ENCODE results near the gene IKZF3. TPM values are rescaled to one million over a fixed set of nuclear protein-coding genes. Genes with fewer than 3 reads are reported as not detected.
"Not testable (repeated sequence)": the region's sequence is repeated elsewhere in the genome, so short reads cannot be mapped to it uniquely, and the experiment has no call there.

IKZF3 gene
- total and polyA plus RNA-seq, 4 donors, result 0.08 to 0.30 (median 0.18) TPM

DNA sequence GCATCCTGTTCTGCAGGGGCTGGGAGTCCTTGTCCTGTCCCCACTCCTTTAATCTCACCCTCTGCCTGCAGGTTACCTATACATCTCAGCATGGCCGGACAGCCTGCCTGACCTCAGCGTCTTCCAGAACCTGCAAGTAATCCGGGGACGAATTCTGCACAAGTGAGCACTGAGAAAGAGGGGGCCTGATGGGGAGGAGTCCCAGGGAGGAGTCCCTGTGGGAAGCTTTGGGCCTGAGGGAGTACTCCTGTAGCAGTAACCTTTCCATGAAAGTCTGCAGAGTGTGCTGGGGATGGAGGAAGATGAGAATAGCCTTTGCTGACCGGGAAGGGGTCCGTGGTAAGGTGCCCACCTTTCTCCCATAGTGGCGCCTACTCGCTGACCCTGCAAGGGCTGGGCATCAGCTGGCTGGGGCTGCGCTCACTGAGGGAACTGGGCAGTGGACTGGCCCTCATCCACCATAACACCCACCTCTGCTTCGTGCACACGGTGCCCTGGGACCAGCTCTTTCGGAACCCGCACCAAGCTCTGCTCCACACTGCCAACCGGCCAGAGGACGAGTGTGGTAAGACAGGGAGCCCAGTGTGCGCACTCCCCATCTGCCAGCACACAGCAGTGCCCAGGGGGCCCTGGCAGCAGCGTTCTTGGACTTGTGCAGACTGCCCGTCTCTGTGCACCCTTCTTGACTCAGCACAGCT lies 148.6 kb downstream of the IKZF3 start:
- no peak overlapping the region for H3K4me3 ChIP-seq (ENCODE audit: low read depth, low read length)
- peaks cover 42% of the 10 kb centered on the region for H3K36me3 ChIP-seq (ENCODE audit: control insufficient read depth, insufficient read depth, low read length)
- DNase-seq (ENCODE audit: low read depth in 4 of 6, low spot score in 6 of 6), result no peak
- H3K4me1 ChIP-seq (ENCODE audit: control insufficient read depth, insufficient read depth, low read length), result no peaks in the 10 kb centered on the region
- H3K27ac ChIP-seq (ENCODE audit: low read depth, low read length), result no peak overlapping the region
- no peaks in the 10 kb centered on the region for H3K27me3 ChIP-seq (ENCODE audit: control insufficient read depth, insufficient read depth, low read length)
- 95% methylated on average over 18 of the region's 18 CpGs for WGBS (ENCODE audit: insufficient coverage)
- no peaks in the 10 kb centered on the region for H3K9me3 ChIP-seq (ENCODE audit: control insufficient read depth, insufficient read depth, low read length)

DNA sequence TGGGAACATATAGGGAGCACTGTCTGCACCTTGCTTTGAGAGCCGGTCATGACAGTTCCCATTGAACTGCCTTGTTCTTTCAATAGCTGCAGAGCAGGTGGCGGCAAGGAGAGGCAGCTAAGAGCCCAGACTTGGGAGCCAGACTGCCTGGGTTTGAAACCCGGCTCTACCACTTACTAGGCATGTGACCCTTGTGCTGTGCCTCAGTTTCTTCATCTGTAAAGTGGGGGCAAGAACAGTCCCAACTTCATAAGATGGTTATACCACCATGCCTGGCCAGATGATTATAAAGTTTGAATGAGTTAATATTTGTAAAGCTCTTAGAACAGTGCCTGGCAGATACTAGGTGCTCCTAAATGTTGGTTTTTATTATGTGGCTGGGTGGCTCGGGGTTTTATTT lies 149.9 kb downstream of the IKZF3 start:
- Histone ChIP-seq H3K27ac (ENCODE audit: low read depth, low read length) (no peak overlapping the region), H3K4me1 (ENCODE audit: control insufficient read depth, insufficient read depth, low read length) (no peaks in the 10 kb centered on the region), H3K4me3 (ENCODE audit: low read depth, low read length) (no peak overlapping the region), H3K36me3 (ENCODE audit: control insufficient read depth, insufficient read depth, low read length) (peaks cover 48% of the 10 kb centered on the region), H3K27me3 (ENCODE audit: control insufficient read depth, insufficient read depth, low read length) (no peaks in the 10 kb centered on the region), H3K9me3 (ENCODE audit: control insufficient read depth, insufficient read depth, low read length) (no peaks in the 10 kb centered on the region)
- DNase-seq (ENCODE audit: low read depth in 4 of 6, low spot score in 6 of 6), result no peak
- 91% methylated on average over 3 of the region's 4 CpGs for WGBS (ENCODE audit: insufficient coverage)

DNA sequence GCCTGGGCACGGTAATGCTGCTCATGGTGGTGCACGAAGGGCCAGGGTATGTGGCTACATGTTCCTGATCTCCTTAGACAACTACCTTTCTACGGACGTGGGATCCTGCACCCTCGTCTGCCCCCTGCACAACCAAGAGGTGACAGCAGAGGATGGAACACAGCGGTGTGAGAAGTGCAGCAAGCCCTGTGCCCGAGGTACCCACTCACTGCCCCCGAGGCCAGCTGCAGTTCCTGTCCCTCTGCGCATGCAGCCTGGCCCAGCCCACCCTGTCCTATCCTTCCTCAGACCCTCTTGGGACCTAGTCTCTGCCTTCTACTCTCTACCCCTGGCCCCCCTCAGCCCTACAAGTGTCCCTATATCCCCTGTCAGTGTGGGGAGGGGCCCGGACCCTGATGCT lies 152.3 kb downstream of the IKZF3 start:
- Histone ChIP-seq H3K9me3 (ENCODE audit: control insufficient read depth, insufficient read depth, low read length) (no peaks in the 10 kb centered on the region), H3K4me3 (ENCODE audit: low read depth, low read length) (no peak overlapping the region), H3K4me1 (ENCODE audit: control insufficient read depth, insufficient read depth, low read length) (peaks cover 4% of the 10 kb centered on the region), H3K36me3 (ENCODE audit: control insufficient read depth, insufficient read depth, low read length) (peaks cover 60% of the 10 kb centered on the region), H3K27me3 (ENCODE audit: control insufficient read depth, insufficient read depth, low read length) (no peaks in the 10 kb centered on the region), H3K27ac (ENCODE audit: low read depth, low read length) (no peak overlapping the region)
- no peak for DNase-seq (ENCODE audit: low read depth in 4 of 6, low spot score in 6 of 6)
- WGBS (ENCODE audit: insufficient coverage), result 93% methylated on average over 9 of the region's 10 CpGs

DNA sequence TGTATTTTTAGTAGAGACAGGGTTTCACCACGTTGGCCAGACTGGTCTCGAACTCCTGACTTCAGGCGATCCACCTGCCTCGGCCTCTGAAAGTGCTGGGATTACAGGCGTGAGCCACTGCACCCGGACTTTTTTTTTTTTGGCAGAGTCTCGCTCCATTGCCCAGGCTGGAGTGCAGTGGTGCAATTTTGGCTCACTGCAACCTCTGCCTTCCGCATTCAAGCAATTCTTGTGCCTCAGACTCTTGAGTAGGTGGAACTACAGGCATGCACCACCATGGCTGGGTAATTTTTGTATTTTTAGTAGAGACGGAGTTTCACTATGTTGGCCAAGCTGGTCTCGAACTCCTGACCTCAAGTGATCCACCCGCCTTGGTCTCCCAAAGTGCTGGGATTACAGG lies 153.0 kb downstream of the IKZF3 start:
- peaks cover 54% of the 10 kb centered on the region for H3K36me3 ChIP-seq (ENCODE audit: control insufficient read depth, insufficient read depth, low read length)
- H3K27me3 ChIP-seq (ENCODE audit: control insufficient read depth, insufficient read depth, low read length); DNase-seq (ENCODE audit: low read depth in 4 of 6, low spot score in 6 of 6); H3K9me3 ChIP-seq (ENCODE audit: control insufficient read depth, insufficient read depth, low read length); H3K27ac ChIP-seq (ENCODE audit: low read depth, low read length); H3K4me3 ChIP-seq (ENCODE audit: low read depth, low read length): not testable (repeated sequence)
- WGBS (ENCODE audit: insufficient coverage), result 93% methylated on average over 10 of the region's 11 CpGs
- H3K4me1 ChIP-seq (ENCODE audit: control insufficient read depth, insufficient read depth, low read length), result peaks cover 12% of the 10 kb centered on the region

DNA sequence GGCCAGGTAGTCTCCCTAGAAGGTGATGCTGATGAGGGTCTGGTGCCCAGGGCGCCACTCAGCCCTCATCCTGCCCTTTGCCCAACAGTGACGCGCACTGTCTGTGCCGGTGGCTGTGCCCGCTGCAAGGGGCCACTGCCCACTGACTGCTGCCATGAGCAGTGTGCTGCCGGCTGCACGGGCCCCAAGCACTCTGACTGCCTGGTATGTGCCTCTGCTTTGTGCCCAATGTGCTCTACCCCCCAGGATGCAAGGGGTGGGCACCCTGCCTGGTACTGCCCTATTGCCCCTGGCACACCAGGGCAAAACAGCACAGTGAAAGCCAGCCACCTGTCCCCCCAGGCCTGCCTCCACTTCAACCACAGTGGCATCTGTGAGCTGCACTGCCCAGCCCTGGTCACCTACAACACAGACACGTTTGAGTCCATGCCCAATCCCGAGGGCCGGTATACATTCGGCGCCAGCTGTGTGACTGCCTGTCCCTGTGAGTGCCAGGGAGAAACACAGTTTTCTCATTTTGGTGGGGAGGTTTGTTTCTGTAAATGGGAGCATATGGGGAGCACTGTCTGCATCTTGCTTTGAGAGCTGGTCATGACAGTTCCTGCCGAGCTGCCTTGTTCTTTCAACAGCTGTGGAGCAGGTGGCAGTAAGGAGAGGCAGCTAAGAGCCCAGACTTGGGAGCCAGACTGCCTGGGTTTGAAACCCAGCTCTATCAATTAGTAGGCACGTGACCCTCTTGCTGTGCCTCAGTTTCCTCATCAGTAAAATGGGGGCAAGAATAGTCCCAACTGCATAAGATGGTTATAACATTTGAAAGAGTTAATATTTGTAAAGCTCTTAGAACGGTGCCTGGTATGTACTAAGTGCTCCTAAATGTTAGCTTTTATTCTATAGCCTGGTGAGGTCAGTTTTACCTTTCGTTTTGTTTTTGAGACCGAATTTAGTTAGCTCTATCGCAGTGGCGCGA lies 153.8 kb downstream of the IKZF3 start:
- no peak overlapping the region for H3K4me3 ChIP-seq (ENCODE audit: low read depth, low read length)
- H3K4me1 ChIP-seq (ENCODE audit: control insufficient read depth, insufficient read depth, low read length), result peaks cover 19% of the 10 kb centered on the region
- no peak for DNase-seq (ENCODE audit: low read depth in 4 of 6, low spot score in 6 of 6)
- H3K9me3 ChIP-seq (ENCODE audit: control insufficient read depth, insufficient read depth, low read length), result no peaks in the 10 kb centered on the region
- no peaks in the 10 kb centered on the region for H3K27me3 ChIP-seq (ENCODE audit: control insufficient read depth, insufficient read depth, low read length)
- H3K27ac ChIP-seq (ENCODE audit: low read depth, low read length), result no peak overlapping the region
- H3K36me3 ChIP-seq (ENCODE audit: control insufficient read depth, insufficient read depth, low read length), result peaks cover 52% of the 10 kb centered on the region
- 93% methylated on average over 19 of the region's 20 CpGs for WGBS (ENCODE audit: insufficient coverage)

DNA sequence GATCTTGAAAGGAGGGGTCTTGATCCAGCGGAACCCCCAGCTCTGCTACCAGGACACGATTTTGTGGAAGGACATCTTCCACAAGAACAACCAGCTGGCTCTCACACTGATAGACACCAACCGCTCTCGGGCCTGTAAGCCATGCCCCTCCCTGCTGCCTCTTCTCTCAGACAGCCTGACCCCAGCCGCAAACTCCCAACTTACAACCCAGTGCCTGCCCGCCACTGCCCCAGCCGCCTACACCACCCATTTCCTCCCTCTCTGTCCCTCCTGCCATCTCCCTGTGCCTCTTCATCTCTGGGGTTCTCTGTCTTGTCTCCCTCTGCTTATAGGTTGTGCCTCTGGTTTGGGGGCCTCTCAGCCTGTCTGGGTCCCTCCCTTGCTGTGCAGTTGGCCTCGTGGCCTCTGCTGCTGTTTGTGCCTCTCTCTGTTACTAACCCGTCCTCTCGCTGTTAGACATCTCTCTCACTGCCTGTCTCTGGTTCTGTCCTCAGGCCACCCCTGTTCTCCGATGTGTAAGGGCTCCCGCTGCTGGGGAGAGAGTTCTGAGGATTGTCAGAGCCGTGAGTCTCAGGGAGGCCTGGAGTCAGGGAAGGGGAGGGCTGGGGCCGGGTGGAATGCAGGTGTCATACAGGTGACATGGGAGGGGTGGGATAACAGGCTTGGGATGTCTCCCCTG lies 154.7 kb downstream of the IKZF3 start:
- no peaks in the 10 kb centered on the region for H3K9me3 ChIP-seq (ENCODE audit: control insufficient read depth, insufficient read depth, low read length)
- no peak for DNase-seq (ENCODE audit: low read depth in 4 of 6, low spot score in 6 of 6)
- H3K4me1 ChIP-seq (ENCODE audit: control insufficient read depth, insufficient read depth, low read length), result peaks cover 27% of the 10 kb centered on the region
- no peak overlapping the region for H3K27ac ChIP-seq (ENCODE audit: low read depth, low read length)
- no peak overlapping the region for H3K4me3 ChIP-seq (ENCODE audit: low read depth, low read length)
- no peaks in the 10 kb centered on the region for H3K27me3 ChIP-seq (ENCODE audit: control insufficient read depth, insufficient read depth, low read length)
- H3K36me3 ChIP-seq (ENCODE audit: control insufficient read depth, insufficient read depth, low read length), result peaks cover 51% of the 10 kb centered on the region
- WGBS (ENCODE audit: insufficient coverage), result 91% methylated on average over 14 of the region's 14 CpGs

Small RNAs within 50 kb of the gene (small RNA-seq; reads per million reads assigned to genes)
- gene AC090844.1 (ENCODE audit: low replicate concordance), result not detected
- 0.08 reads per million for gene MIR4728 (ENCODE audit: low replicate concordance)

Other genes with a start within 250 kb of the IKZF3 start
- 100 to 1,000 TPM in 1 of 2 donors, 10 to 100 TPM in 1; 16.5 to 329 TPM for gene PPP1R1B, start 237.4 kb downstream of the IKZF3 start, total RNA-seq
- gene PPP1R1B, start 237.4 kb downstream of the IKZF3 start, polyA plus RNA-seq (ENCODE audit: insufficient read length in 2 of 2), result 10 to 100 TPM; 20.2 to 75.9 TPM
- gene STARD3, start 227.2 kb downstream of the IKZF3 start, total RNA-seq, result 10 to 100 TPM; 17.2 to 33.4 TPM
- gene STARD3, start 227.2 kb downstream of the IKZF3 start, polyA plus RNA-seq (ENCODE audit: insufficient read length in 2 of 2), result 10 to 100 TPM; 65.4 to 76.8 TPM
- gene TCAP, start 199.0 kb downstream of the IKZF3 start, total RNA-seq, result 1 to 10 TPM in 1 of 2 donors, under 1 TPM in 1; 0.30 to 1.6 TPM
- gene TCAP, start 199.0 kb downstream of the IKZF3 start, polyA plus RNA-seq (ENCODE audit: insufficient read length in 2 of 2), result 1 to 10 TPM; 5.0 to 6.0 TPM
- 1 to 10 TPM in 1 of 2 donors, under 1 TPM in 1; 0.99 to 6.1 TPM for gene PNMT, start 195.9 kb downstream of the IKZF3 start, total RNA-seq
- gene PNMT, start 195.9 kb downstream of the IKZF3 start, polyA plus RNA-seq (ENCODE audit: insufficient read length in 2 of 2), result 1 to 10 TPM; 5.8 to 6.2 TPM
- gene PGAP3, start 176.3 kb downstream of the IKZF3 start, total RNA-seq, result 10 to 100 TPM in 1 of 2 donors, 1 to 10 TPM in 1; 9.7 to 30.0 TPM
- gene PGAP3, start 176.3 kb downstream of the IKZF3 start, polyA plus RNA-seq (ENCODE audit: insufficient read length in 2 of 2), result 10 to 100 TPM; 21.9 to 30.4 TPM
- gene ERBB2, start 164.2 kb downstream of the IKZF3 start, total RNA-seq, result 10 to 100 TPM; 32.8 to 92.5 TPM
- gene ERBB2, start 164.2 kb downstream of the IKZF3 start, polyA plus RNA-seq (ENCODE audit: insufficient read length in 2 of 2), result 10 to 100 TPM; 40.7 to 57.3 TPM
- 10 to 100 TPM; 14.5 to 49.5 TPM for gene MIEN1, start 133.8 kb downstream of the IKZF3 start, total RNA-seq
- gene MIEN1, start 133.8 kb downstream of the IKZF3 start, polyA plus RNA-seq (ENCODE audit: insufficient read length in 2 of 2), result 10 to 100 TPM; 71.5 to 71.7 TPM
- 1 to 10 TPM in 1 of 2 donors, not detected in 1; 2.6 TPM for gene GRB7, start 126.4 kb downstream of the IKZF3 start, total RNA-seq
- gene GRB7, start 126.4 kb downstream of the IKZF3 start, polyA plus RNA-seq (ENCODE audit: insufficient read length in 2 of 2), result under 1 TPM; 0.43 to 0.54 TPM
- not detected for gene ZPBP2, start 3.9 kb upstream of the IKZF3 start, total RNA-seq
- gene ZPBP2, start 3.9 kb upstream of the IKZF3 start, polyA plus RNA-seq (ENCODE audit: insufficient read length in 2 of 2), result not detected
- gene GSDMB, start 54.3 kb upstream of the IKZF3 start, total RNA-seq, result 1 to 10 TPM; 7.9 to 8.8 TPM
- 10 to 100 TPM; 11.3 to 26.2 TPM for gene GSDMB, start 54.3 kb upstream of the IKZF3 start, polyA plus RNA-seq (ENCODE audit: insufficient read length in 2 of 2)
- 100 to 1,000 TPM in 1 of 2 donors, 10 to 100 TPM in 1; 42.2 to 154 TPM for gene ORMDL3, start 63.3 kb upstream of the IKZF3 start, total RNA-seq
- 10 to 100 TPM; 87.6 to 97.9 TPM for gene ORMDL3, start 63.3 kb upstream of the IKZF3 start, polyA plus RNA-seq (ENCODE audit: insufficient read length in 2 of 2)
- not detected for gene LRRC3C, start 63.4 kb upstream of the IKZF3 start, total RNA-seq
- gene LRRC3C, start 63.4 kb upstream of the IKZF3 start, polyA plus RNA-seq (ENCODE audit: insufficient read length in 2 of 2), result not detected
- gene GSDMA, start 98.7 kb upstream of the IKZF3 start, total RNA-seq, result under 1 TPM in 1 of 2 donors, not detected in 1; 0.61 TPM
- under 1 TPM; 0.19 to 0.41 TPM for gene GSDMA, start 98.7 kb upstream of the IKZF3 start, polyA plus RNA-seq (ENCODE audit: insufficient read length in 2 of 2)
- gene PSMD3, start 116.5 kb upstream of the IKZF3 start, total RNA-seq, result 10 to 100 TPM; 54.3 to 85.0 TPM
- gene PSMD3, start 116.5 kb upstream of the IKZF3 start, polyA plus RNA-seq (ENCODE audit: insufficient read length in 2 of 2), result 100 to 1,000 TPM; 123 to 136 TPM
- under 1 TPM in 1 of 2 donors, not detected in 1; 0.59 TPM for gene CSF3, start 151.1 kb upstream of the IKZF3 start, total RNA-seq
- gene CSF3, start 151.1 kb upstream of the IKZF3 start, polyA plus RNA-seq (ENCODE audit: insufficient read length in 2 of 2), result not detected
- gene MED24, start 190.1 kb upstream of the IKZF3 start, total RNA-seq, result 10 to 100 TPM; 50.3 to 50.7 TPM
- 100 to 1,000 TPM; 120 to 140 TPM for gene MED24, start 190.1 kb upstream of the IKZF3 start, polyA plus RNA-seq (ENCODE audit: insufficient read length in 2 of 2)
- gene THRA, start 198.7 kb upstream of the IKZF3 start, total RNA-seq, result 100 to 1,000 TPM in 1 of 2 donors, 10 to 100 TPM in 1; 80.1 to 151 TPM
- gene THRA, start 198.7 kb upstream of the IKZF3 start, polyA plus RNA-seq (ENCODE audit: insufficient read length in 2 of 2), result 100 to 1,000 TPM; 243 to 252 TPM
- gene NR1D1, start 236.3 kb upstream of the IKZF3 start, total RNA-seq, result 1 to 10 TPM; 3.3 to 3.5 TPM
- gene NR1D1, start 236.3 kb upstream of the IKZF3 start, polyA plus RNA-seq (ENCODE audit: insufficient read length in 2 of 2), result 10 to 100 TPM; 11.6 to 12.4 TPM